NCI-H2171 (cell line): ENCODE data around the gene PACS1.
"Not testable (repeated sequence)": the region's sequence is repeated elsewhere in the genome, so short reads cannot be mapped to it uniquely, and the experiment has no call there.

Source experiments
- DNase-seq: peaks from one replicate; lab custom pipeline; 2025; lab: John Stamatoyannopoulos, UW

PACS1 gene

DNA sequence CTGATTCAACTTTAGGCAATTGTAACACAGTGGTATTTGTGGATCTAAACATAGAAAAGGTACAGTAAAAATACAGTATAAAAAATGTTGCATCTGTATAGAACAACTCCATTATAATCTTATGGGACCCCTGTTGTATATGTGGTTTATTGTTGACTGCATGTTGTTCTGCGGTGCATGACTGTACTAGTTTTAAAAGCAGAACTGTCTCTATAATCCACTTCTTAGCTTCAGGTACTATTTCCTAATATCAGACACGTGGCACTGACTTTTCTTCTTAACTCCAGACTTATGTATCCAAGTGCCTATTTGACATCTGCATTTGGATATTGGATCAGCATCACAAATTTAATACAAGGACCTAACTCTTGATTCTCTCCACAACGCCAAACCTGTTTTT, 41.1 kb downstream of the PACS1 start:
- DNase-seq, result no peak

DNA sequence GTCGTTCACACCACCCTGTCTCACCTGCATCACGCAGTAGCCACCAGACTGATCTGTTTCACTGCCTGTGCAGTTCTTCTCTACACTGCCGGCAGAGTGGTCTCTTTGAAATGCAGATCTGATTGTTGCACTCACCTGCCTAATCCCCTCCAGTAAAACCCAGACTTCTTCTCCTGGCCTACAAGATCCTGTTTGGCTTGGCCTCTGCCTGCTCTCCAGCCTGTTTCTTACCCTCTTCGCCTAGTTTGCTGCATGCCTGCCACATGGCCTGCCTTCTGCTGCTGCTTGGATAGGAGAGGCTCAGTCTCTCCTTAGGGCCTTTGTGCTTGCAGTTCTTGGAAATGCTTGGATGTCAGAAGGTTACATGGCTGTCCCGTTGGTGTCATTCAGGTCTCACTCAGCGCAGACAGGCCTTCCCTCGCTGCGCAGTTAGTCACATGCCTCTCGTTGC, 42.0 kb downstream of the PACS1 start:
- no peak for DNase-seq

DNA sequence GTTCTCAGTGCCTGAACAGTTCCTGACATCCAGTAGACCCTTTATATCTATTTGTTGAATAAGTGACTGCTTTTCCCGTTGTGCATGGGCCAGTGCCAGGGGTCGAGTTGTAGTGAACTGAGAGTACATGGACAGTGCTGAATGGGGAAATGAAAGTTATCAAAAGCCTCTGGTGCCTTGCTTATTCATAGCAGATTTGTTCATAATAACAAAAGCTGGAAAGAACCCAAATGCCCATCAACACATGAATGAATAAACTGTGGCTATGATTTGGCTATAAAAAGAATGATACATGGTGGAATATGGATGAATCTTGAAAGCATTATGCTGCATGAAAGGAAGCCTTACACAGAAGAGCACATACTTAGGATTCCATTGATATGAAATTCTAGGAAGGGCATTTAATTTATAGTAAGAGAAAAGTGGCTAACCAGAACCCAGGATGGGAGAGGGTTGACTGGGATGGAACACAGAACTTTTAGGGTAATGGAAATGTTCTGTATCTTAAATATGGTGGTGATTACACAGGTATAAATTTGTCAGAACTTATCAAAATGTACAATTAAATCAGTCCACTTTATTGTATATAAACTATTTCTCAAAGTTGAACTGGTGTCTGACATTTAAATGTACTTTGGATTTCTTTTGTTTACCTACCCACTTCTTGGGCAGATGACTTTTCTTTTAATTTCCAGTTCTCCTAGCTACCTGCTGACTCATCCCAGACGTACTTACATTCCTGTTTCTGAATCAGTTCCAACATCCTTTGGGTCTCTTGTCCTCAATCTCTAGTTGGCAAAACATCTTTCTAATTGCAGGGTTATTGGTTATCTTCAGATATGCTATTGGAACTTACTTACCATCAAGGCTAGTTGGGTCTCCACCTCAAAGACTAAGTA, 42.8 kb downstream of the PACS1 start:
- DNase-seq, result no peak

DNA sequence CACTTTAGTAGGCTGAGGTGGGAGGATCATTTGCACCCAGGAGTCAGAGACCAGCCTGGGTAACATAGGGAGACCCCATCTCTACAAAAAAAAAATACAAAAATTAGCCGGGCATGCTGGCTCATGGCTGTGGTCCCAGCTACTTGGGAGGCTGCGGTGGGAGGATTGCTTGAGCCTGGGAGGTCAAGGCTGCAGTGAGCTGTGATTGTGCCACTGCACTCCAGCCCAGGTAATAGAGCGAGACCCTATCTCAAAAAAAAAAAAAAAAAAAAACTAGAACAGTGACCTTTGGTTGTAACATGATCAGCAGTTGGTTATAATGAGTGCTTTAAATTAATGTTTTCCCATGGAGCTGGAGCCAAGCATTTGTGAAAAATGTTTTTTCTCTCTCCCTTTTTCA, 44.9 kb downstream of the PACS1 start:
- not testable (repeated sequence) for DNase-seq

DNA sequence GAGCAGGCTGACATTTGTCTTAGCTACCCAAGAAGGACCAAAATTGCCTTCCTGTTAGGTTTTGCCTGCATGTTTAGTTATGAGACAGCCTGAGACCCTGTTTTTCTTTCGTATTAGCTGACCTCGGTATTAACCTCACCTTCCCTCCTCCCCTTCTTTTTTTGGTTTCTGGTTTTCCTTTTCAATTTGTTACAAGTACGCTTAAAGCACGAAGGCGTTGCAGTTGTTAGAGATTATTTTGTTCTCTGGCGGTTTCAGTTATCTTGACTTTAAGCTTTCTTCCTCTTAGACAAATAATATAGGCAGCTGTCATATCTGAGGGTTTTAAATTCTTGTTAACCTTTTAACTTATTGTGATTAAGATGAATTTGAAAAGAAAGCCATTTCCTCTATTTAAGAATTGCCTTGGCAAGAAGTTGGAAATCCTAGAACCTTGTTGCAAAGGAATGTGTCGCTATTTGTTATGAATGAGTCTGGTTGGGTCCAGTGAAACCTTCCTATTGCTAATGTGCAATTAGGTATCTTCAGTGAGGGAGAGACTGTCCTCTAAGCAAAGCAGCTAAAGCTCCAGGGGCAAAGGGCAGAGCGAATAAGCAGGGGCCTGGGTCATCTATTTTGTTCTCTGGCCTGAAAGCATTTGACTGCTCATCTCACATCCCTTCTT, 45.7 kb downstream of the PACS1 start:
- no peak for DNase-seq

DNA sequence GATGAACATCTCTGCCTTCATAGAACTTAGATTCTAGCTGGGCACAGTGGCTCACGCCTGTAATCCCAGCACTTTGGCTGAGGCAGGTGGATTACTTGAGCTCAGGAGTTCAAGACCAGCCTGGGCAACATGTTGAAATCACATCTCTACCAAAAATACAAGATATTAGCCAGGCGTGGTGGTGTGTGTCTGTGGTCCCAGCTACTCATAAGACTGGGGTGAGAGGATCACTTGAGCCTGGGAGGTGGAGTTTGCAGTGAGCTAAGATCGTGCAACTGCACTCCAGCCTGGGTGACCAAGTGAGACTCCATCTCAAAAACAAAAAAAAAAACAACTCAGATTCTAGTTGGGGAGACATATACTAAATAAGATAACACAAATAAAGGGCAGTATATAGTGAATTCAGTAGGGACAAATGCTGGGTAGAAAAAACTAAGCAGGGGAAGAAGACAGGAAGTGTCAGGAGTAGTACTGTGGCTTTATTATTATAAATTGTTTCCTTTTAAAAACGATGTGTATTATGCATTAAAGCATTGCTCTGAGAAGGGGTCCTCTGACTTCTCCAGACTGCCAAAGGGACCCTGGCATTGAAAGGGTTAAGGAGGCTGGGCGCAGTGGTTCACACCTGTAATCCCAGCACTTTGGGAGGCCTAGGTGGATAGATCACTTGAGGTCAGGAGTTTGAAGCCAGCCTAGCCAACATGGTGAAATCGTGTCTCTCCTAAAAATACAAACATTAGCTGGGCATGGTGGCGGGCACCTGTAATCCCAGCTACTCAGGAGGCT, 46.7 kb downstream of the PACS1 start:
- DNase-seq, result no peak

DNA sequence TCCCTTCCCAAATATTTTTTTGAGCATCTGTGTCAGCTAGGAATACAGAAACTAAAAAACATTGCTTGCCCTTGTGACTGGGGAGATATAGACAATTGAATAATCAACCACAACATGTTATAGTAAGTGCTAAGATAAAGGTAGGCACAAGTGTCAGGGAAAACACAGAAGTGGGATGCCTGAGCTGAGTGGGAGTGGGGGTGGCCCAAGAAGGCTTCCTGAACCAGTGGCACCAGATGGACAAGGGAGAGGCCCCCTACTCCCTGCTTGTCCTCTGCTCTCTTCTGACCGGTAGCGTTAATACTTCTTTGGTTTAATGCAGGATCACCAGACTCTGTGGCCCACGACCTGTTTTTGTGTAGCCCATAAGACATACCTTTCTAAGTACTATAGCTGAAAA, 48.8 kb downstream of the PACS1 start:
- DNase-seq, result no peak

DNA sequence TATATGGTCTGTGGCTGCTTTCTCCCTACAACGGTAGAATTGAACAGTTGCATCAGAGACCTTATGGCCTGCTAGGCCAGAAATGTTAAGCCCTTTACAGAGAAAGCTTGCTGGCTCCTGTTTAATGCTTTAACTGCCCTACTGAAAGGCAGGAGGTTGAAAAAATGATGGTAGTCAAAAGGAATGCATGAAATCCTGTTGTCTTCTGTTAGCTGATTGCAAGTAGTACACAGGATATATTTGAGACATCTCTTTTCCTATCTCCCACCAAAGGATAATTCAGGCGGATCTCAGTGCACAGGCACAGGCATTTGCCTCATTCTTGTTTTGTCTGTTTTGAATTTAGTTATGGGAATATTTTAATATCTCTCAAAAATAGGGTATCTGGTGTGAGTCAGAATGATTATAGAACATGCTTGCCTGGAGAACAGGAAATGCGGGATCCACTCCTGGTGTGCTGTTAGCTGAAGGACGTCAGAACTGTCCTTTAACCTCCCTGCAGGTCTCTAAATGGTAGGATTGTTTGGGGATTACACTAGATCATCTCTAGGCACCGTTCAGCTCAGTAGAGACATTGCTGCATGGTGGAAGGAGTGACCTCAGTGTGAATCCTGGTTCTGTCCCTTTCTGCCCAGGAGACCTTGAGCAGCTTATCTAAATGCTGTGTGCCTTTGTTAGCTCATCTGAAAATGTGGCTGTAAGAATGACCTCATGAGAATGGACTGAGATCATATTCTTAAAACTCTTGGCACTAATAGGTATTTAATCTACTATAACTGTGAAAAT, 49.5 kb downstream of the PACS1 start:
- DNase-seq, result no peak

DNA sequence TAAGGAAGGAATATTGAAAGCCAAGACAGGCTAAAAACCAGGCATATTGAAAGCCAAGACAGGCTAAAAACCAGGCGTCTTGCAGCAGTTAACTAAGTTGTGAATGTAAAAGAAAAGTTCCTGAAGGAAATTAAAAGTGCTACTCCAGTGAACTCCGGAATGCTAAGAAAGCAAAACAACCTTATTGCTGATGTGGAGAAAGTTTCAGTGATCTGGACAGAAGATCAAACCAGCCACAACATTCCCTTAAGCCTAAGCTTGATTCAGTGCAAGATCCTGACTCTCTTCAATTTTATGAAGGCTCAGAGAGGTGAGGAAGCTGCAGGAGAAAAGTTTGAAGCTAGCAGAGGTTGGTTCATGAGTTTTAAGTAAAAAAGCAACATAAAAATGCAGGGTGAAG, 51.4 kb downstream of the PACS1 start:
- no peak for DNase-seq

DNA sequence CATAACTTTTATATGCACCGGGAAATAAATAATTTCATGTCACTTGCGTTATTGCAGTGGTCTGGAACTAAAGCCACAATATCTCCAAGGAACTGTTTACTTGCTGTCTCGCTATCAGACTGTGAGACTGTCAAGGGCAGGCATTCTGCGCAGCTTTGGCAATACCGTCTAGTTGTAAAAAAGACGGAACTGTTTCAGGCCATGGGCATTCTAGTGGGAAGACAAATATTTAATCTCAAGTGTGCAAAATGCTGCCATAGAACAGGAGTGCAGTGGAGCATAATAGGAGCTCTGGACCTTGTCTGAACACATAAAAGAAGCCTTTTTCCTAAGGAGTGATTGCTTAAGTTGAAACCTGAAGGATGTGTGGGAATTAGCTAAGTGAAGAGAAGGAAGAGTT, 53.8 kb downstream of the PACS1 start:
- DNase-seq, result no peak

DNA sequence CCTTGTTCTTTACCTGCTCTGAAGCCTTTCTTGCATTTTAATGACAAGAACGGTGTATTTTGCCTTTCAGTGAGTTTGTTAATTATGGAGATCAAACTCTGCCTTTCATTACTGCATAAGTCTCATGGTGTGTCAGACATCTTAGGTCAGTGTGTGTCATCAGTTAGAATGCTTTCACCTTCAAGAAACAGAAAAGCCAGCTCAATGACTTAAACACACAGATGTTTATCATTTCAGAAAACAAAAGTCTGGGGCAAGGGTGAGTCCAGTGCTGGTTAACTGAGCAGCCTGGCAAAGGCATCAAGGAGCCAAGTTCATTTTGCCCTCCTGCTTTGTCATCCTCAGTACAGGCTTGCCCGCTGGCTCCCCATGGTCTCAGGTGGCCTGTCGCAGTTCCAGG, 54.5 kb downstream of the PACS1 start:
- DNase-seq, result no peak

DNA sequence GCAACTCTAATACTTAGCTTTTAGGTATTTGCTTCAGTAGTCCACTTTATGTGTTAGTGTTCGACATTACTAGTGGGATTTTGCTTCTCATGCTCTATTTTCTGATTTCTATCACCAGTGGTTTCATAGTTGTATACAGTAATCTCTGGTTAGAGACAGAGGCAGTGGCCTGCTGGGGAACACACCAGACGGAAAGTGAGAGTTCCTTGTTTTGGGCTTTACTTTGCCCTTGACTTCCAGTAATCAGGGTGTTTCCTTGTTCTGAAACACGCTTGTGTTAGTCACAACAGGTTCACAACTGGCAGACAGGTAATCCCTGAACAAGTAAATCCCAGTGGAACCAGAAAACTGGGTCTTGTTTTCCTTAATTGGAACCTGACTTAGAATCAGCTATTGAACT, 56.0 kb downstream of the PACS1 start:
- DNase-seq, result no peak

DNA sequence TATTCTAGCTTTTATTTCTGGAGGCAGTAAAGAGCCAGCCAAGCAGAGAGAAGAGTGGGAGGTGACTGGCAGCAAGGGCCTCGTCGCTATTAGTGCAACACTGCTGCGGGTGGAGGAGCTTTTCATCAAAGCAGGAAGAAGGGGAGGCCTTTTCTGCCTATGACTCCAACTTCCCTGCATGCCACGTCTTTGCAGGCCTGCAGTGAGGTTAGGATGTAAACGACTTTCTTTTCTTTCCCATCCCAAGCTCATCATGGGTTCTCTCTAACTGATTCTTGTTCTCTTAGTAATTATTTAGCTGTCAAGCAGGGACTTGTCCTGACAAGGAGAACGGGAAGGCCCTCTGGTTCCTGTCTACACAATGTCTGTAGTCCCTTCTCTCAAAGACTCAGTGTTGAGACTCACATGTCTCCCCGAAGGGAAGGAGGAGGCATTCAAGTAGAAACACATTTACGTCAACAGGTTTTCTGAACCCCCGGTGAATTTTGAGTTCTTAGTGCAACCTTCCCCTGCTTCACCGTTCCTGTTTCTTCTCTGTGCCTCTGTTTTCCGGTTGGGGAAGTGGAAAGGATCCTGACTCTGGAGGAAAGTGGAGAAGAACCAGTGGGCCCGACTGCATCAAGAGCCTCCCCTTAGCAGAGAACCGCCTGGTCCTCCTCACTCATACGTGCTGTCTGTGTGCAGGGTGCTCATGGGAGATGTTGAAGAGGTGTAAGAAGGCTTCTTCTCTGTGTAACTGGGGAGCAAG, 56.9 kb downstream of the PACS1 start:
- no peak for DNase-seq

DNA sequence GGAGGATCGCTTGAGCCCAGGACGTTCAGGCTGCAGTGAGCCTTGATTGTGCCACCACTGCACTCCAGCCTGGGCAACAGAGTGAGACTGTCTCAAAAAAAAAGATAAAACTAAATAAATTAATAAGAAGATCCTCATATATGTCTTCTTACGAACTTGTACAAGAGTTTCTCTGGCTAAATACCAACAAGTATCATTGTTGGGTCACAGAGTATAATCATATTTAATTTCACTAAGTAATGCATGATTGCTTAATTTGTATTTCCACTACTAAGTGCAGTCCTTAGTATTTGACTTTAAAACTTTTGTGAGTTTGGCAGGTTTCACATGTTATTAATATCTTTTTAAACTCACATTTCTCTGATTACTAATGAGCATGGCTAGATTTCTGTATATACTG, 60.9 kb downstream of the PACS1 start:
- DNase-seq, result no peak

DNA sequence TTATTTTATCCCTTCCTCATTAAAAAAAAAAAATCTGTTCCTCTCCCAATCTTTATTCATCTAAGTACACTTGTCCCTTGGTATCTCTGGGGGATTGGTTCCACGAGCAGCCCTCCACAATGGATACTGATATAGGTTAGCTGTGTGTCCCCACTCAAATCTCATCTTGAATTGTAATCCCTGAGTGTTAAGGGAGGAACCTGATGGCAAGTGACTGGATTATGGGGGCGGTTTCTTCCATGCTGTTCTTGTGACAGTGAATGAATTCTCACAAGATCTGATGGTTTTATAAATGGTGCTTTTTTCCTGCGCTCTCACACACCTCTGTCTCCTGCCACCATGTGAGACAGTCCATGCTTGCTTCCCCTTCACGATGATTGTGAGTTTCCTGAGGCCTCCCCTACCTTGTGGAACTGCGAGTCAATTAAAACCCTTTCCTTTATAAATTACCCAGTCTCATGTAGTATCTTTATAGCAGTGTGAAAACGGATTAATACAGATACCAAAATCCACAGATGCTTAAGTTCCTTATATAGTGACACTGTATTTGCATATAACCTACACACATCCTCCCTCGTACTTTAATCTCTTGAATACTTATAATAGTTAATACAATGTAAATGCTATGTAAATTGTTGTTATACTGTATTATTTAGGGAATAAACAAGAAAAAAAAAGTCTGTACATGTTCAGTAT, 62.0 kb downstream of the PACS1 start:
- no peak for DNase-seq

DNA sequence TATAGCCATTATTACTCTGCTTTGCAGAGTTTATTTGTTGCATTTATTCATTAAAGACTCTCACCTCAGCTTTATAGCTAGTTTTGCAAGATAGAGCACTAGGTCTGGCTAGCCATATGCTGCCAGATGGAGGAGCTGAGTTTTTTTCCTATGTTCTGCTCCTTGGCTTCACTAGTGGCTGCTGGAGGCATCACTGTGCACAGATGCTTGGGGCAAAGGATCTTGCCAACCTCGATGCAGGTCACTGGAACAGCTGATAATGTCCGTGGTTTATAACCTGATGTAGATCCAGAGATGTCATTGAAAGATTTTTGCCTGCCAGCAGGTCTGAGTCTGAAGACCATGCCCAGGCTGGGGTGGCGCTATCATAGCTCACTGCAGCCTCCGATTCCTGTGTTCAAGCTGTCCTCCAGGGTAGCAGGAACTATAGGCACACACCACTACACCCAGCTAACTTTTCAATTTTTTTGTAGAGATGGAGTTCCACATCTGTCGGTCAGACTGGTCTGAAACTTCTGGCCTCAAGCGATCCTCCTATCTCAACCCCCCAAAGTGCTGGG, 63.2 kb downstream of the PACS1 start:
- DNase-seq, result peak; percentile 80

DNA sequence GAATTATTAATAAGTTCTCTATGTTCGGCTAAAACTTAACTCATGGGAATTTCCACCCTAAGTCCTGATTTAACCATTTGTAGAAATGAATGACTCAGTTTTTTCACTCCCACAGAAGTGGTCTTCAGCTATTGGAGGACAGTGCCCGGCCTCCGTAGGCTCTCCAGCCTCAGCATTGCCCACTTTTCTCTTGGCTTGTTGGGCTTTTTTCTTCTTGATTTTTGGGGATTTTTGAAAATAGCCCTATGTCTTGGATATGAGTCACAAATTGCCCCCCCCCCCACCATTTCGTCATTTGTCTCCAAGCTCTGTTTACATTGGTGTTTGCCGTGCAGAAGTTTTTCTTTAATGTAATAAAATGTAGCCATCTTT, 66.7 kb downstream of the PACS1 start:
- DNase-seq, result no peak

DNA sequence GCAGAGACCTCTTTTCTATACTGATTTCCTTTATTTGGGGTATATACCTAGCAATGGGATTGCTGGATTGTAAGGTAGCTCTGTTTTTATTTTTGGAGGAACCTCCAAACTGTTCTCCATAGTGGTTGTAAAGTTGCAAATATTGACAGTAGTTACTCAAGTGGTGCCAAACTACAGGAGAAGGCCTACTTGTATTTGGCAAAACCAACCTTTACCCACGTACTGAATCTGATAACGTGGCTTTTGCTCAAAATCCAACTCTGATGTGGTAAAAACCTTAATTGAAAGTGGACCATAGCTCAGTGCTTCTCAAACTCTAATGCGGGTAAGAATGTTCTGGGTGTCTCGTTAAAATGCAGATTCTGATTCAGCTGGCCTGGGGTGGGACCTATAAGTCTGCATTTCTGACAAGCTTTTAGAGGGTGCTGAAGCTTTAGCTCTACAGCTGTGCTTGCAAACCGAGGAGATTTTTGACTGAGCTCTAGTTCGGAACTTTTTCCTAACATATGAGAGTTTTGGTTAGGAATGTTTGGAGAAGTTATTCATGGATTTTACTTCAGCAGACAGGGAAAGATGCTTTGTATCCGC, 69.8 kb downstream of the PACS1 start:
- no peak for DNase-seq

DNA sequence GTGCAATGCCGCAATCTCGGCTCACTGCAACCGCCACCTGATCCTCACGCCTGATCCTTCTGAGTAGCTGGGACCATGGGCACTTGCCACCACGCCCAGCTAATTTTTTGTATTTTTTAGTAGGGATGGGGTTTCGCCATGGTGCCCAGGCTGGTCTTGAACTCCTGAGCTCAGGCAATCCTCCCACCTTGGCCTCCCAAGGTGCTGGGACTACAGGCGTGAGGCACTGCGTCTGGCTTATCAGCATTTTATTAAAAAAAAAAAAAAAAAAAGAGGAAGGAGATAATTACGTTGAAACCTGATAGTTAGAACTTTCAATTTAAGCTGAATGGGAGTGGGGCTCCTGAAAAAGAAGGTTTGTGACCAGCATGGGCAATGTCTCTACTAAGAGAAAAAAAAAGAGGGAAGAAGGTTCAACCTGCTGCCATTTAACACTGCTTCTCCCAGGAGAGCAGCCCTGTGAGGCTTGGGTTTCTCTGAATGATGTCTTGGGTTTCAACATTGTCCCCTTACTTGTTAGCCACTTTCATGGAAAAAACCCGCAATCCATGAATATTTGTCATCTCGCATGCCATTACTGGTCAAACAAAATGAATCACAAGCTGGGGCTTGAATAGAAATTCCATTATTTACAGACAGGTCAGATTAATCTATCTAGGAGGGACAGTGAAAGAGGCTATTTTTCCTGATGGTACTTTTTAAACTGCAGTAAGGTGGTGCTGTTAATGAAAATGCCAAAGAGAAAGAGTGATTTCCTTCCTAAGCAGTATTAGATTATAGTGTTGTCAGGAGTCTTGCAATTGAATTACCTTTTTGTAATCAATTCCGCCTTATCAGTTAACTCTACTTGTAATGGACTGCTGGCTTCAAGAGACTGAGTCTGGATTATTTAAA, 72.5 kb downstream of the PACS1 start:
- peak; percentile 37 for DNase-seq
